ES-I3 (cell line): ENCODE results near the gene MPO.

ENCODE experiments used
- H3K36me3 ChIP-seq: 2 replicates; pipeline ENCODE4 v1.6.1; 2013; ENCODE audit warnings: mild to moderate bottlenecking, low read length, control low read depth, moderate library complexity; ENCODE audit not compliant: insufficient read depth
- H3K4me1 ChIP-seq: 2 replicates; pipeline ENCODE4 v1.6.1; 2013; ENCODE audit warnings: mild to moderate bottlenecking, control low read depth, low read length; ENCODE audit not compliant: insufficient read depth
- H3K9ac ChIP-seq: 2 replicates; pipeline ENCODE4 v1.6.1; 2013; ENCODE audit warnings: low read depth, mild to moderate bottlenecking, low read length, moderate library complexity
- H3K9me3 ChIP-seq: 2 replicates; pipeline ENCODE4 v1.6.1; 2013; ENCODE audit warnings: mild to moderate bottlenecking, low read length, moderate library complexity; ENCODE audit not compliant: control insufficient read depth, insufficient read depth

Gene MPO

GRCh38 chr17:58323366-58324055, 42.8 kb upstream of the MPO start:
- Histone ChIP-seq H3K4me1 (peaks cover 12% of the 10 kb centered on the region; the same call in 1 of the 2 replicates), H3K9me3 (no peaks in the 10 kb centered on the region), H3K9ac (peak overlapping the region; percentile 66; the same call in 1 of the 2 replicates), H3K36me3 (no peaks in the 10 kb centered on the region)

GRCh38 chr17:58322581-58323185, 41.9 kb upstream of the MPO start:
- Histone ChIP-seq H3K36me3 (no peaks in the 10 kb centered on the region), H3K9me3 (no peaks in the 10 kb centered on the region), H3K4me1 (peaks cover 13% of the 10 kb centered on the region), H3K9ac (no peak overlapping the region)

- no peaks in the 10 kb centered on the region for H3K9me3 ChIP-seq
- H3K4me1 ChIP-seq, result peaks cover 15% of the 10 kb centered on the region
- H3K9ac ChIP-seq, result no peak overlapping the region
- H3K36me3 ChIP-seq, result no peaks in the 10 kb centered on the region
Measured at GRCh38 chr17:58321571-58322525, 41.1 kb upstream of the MPO start.

- H3K9me3 ChIP-seq, result no peaks in the 10 kb centered on the region
- no peak overlapping the region for H3K9ac ChIP-seq
- no peaks in the 10 kb centered on the region for H3K36me3 ChIP-seq
- H3K4me1 ChIP-seq, result peaks cover 15% of the 10 kb centered on the region
Measured at GRCh38 chr17:58320570-58321323, 40.0 kb upstream of the MPO start.

GRCh38 chr17:58320163-58320558, 39.4 kb upstream of the MPO start:
- H3K9ac ChIP-seq, result no peak overlapping the region
- peaks cover 15% of the 10 kb centered on the region for H3K4me1 ChIP-seq
- H3K9me3 ChIP-seq, result no peaks in the 10 kb centered on the region
- H3K36me3 ChIP-seq, result no peaks in the 10 kb centered on the region

- Histone ChIP-seq H3K4me1 (peaks cover 15% of the 10 kb centered on the region), H3K36me3 (no peaks in the 10 kb centered on the region), H3K9ac (no peak overlapping the region), H3K9me3 (no peaks in the 10 kb centered on the region)
Measured at GRCh38 chr17:58319173-58320162, 38.7 kb upstream of the MPO start.

GRCh38 chr17:58318627-58319172, 38.0 kb upstream of the MPO start:
- no peak overlapping the region for H3K9ac ChIP-seq
- peaks cover 11% of the 10 kb centered on the region for H3K4me1 ChIP-seq
- H3K9me3 ChIP-seq, result no peaks in the 10 kb centered on the region
- no peaks in the 10 kb centered on the region for H3K36me3 ChIP-seq

- Histone ChIP-seq H3K9me3 (no peaks in the 10 kb centered on the region), H3K4me1 (peaks cover 5% of the 10 kb centered on the region), H3K9ac (no peak overlapping the region), H3K36me3 (no peaks in the 10 kb centered on the region)
Measured at GRCh38 chr17:58318065-58318481, 37.3 kb upstream of the MPO start.

GRCh38 chr17:58317421-58318064, 36.8 kb upstream of the MPO start:
- H3K4me1 ChIP-seq, result peaks cover 4% of the 10 kb centered on the region
- no peaks in the 10 kb centered on the region for H3K36me3 ChIP-seq
- no peak overlapping the region for H3K9ac ChIP-seq
- H3K9me3 ChIP-seq, result no peaks in the 10 kb centered on the region

GRCh38 chr17:58316260-58316960, 35.7 kb upstream of the MPO start:
- no peaks in the 10 kb centered on the region for H3K9me3 ChIP-seq
- H3K9ac ChIP-seq, result no peak overlapping the region
- H3K36me3 ChIP-seq, result no peaks in the 10 kb centered on the region
- H3K4me1 ChIP-seq, result peaks cover 4% of the 10 kb centered on the region

- Histone ChIP-seq H3K4me1 (peaks cover 4% of the 10 kb centered on the region), H3K9me3 (no peaks in the 10 kb centered on the region), H3K36me3 (no peaks in the 10 kb centered on the region), H3K9ac (no peak overlapping the region)
Measured at GRCh38 chr17:58315750-58316149, 35.0 kb upstream of the MPO start.

- Histone ChIP-seq H3K9me3 (no peaks in the 10 kb centered on the region), H3K9ac (no peak overlapping the region), H3K4me1 (peaks cover 4% of the 10 kb centered on the region), H3K36me3 (no peaks in the 10 kb centered on the region)
Measured at GRCh38 chr17:58315281-58315711, 34.6 kb upstream of the MPO start.
